OCI-LY7 (cell line): ENCODE measurements around the gene ZBTB1.

Source experiments
- CTCF ChIP-seq: fragments of 200-600 bp; sonication (generic); conservative IDR thresholded peaks from 2 replicates; pipeline ENCODE4 v1.5.1; 2014; ENCODE audit warnings: mild to moderate bottlenecking, antibody characterized with exemption, low read length, moderate library complexity, mixed read lengths
- EZH2phosphoT487 ChIP-seq: fragments of 200-600 bp; sonication (generic); IDR thresholded peaks from 2 replicates; pipeline ENCODE4 v1.6.1; 2018; ENCODE audit warnings: low read depth, borderline replicate concordance, mild to moderate bottlenecking, mixed run types, antibody characterized with exemption, low read length, moderate library complexity, mixed read lengths

- TF ChIP-seq CTCF, result no peak
- no peak for TF ChIP-seq EZH2phosphoT487
Observed at GRCh38 chr14:64463873-64464272, 40.7 kb upstream of the ZBTB1 start.
